Astrocyte (in vitro differentiated cells and primary cell): Measurements from ENCODE around the gene MAML2.

Experiments used
- EZH2 ChIP-seq: IDR thresholded peaks from 2 replicates; pipeline ENCODE4 v1.6.1; 2012; ENCODE audit warnings: mild to moderate bottlenecking, low read length, inconsistent platforms; ENCODE audit not compliant: insufficient read depth
- TF ChIP-seq, protein P1 (sequence below): IDR thresholded peaks from 2 replicates; pipeline ENCODE4 v1.5.1; 2011; ENCODE audit warnings: low read depth, mild to moderate bottlenecking, inconsistent platforms, low read length, moderate library complexity; ENCODE audit not compliant: insufficient read depth

DNA sequence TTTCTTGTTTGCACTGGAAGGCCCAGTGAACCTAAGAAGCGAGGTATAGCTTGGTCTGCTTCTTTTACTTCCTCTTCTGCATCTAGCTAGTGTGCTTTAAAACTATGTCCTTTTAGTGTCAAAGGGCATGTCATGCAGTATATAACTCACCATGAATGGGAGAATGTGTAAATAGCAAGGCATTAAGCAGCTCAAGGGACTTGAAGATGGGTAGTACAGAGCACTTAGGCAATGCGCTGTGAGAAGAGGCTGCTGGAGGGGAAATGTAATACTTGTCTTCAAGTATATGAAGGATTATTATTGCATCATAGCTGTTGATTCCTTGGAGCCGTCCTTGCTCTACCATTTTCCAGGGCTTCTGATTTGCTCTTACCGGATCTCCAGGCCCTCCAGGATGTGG, 7.6 kb downstream of the MAML2 start:
- TF ChIP-seq, protein P1, sequence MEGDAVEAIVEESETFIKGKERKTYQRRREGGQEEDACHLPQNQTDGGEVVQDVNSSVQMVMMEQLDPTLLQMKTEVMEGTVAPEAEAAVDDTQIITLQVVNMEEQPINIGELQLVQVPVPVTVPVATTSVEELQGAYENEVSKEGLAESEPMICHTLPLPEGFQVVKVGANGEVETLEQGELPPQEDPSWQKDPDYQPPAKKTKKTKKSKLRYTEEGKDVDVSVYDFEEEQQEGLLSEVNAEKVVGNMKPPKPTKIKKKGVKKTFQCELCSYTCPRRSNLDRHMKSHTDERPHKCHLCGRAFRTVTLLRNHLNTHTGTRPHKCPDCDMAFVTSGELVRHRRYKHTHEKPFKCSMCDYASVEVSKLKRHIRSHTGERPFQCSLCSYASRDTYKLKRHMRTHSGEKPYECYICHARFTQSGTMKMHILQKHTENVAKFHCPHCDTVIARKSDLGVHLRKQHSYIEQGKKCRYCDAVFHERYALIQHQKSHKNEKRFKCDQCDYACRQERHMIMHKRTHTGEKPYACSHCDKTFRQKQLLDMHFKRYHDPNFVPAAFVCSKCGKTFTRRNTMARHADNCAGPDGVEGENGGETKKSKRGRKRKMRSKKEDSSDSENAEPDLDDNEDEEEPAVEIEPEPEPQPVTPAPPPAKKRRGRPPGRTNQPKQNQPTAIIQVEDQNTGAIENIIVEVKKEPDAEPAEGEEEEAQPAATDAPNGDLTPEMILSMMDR = no peak
- no peak for TF ChIP-seq EZH2
